B cell (primary cell): Measurements from ENCODE around the gene UNC119.

ENCODE experiments used
- CTCF ChIP-seq: fragments of 200-600 bp; IDR thresholded peaks from one replicate; pipeline ENCODE4 v1.8.0; 2022; ENCODE audit warnings: antibody characterized with exemption, mild to moderate bottlenecking
- EZH2 ChIP-seq: IDR thresholded peaks from 2 replicates; pipeline ENCODE4 v1.6.1; 2012; ENCODE audit warnings: borderline replicate concordance, low read depth, mild to moderate bottlenecking, moderate library complexity, low read length; ENCODE audit not compliant: insufficient read depth, poor library complexity, severe bottlenecking

- no peak for TF ChIP-seq CTCF
- no peak for TF ChIP-seq EZH2
Measured at GRCh38 chr17:28533091-28533807, 19.2 kb downstream of the UNC119 start.
